LNCAP (cell line): ENCODE measurements around the gene MYBPC2.

Source experiments
- TF ChIP-seq, protein P1 (sequence below): fragments of 450-650 bp; IDR thresholded peaks from 2 replicates; pipeline ENCODE4 v1.5.1; 2017; ENCODE audit warnings: mild to moderate bottlenecking

Gene MYBPC2

GRCh38 chr19:50414864-50415660, 17.6 kb upstream of the MYBPC2 start:
- TF ChIP-seq, protein P1, sequence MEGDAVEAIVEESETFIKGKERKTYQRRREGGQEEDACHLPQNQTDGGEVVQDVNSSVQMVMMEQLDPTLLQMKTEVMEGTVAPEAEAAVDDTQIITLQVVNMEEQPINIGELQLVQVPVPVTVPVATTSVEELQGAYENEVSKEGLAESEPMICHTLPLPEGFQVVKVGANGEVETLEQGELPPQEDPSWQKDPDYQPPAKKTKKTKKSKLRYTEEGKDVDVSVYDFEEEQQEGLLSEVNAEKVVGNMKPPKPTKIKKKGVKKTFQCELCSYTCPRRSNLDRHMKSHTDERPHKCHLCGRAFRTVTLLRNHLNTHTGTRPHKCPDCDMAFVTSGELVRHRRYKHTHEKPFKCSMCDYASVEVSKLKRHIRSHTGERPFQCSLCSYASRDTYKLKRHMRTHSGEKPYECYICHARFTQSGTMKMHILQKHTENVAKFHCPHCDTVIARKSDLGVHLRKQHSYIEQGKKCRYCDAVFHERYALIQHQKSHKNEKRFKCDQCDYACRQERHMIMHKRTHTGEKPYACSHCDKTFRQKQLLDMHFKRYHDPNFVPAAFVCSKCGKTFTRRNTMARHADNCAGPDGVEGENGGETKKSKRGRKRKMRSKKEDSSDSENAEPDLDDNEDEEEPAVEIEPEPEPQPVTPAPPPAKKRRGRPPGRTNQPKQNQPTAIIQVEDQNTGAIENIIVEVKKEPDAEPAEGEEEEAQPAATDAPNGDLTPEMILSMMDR, result peak; percentile 75

- TF ChIP-seq, protein P1, result no peak
Measured at GRCh38 chr19:50415661-50416033, 17.0 kb upstream of the MYBPC2 start.

- TF ChIP-seq, protein P1, result no peak
Measured at GRCh38 chr19:50416034-50416977, 16.4 kb upstream of the MYBPC2 start.

- TF ChIP-seq, protein P1, result no peak
Measured at GRCh38 chr19:50417111-50418081, 15.3 kb upstream of the MYBPC2 start.

DNA sequence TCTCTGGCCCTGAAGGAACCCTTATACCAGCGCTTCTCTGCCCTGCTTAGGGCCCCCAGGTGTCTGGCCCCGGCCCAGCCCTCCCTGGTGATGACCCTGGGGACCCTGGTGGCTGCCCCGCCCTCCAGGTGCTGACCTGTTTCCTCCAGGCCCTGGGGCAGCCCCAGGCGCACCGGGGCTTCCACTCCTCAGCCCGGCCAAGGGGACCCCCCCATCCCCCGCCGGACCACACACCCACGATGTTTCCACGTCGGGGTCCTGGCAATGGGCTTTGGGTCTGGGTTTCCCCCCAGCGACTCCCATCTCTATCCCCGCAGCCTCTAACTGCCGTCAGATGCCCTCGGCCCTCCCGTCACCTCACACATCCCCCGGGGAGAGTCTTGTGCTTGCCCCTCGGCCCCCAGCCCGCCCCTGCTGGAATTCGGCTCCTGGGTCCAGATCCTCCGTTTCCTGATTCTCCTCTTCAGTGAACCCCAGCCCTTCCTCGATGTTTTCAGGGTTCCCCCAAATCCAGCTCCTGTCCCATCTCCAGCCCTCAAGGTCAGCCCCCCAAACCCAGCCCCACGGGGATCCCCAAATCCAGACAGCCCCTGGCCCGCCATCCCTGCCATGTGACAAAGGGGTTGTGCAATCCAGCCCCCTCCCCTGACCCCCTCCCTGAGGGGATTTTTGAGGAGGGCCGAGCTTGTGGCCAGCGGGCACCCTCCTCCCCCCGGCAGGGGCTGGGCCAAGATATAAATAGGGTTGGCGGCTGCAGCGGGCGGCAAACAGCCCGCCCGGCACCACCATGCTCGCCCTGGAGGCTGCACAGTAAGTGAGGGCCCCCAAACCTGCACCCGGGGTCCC, 14.3 kb upstream of the MYBPC2 start, which contains the start of gene SPIB:
TSS of gene SPIB (plus strand) at position 763 of the 846 bp plus-strand sequence. CDS start at position 788, 25 bp downstream.
- TF ChIP-seq, protein P1, result no peak

- TF ChIP-seq, protein P1, result no peak
Measured at GRCh38 chr19:50419022-50419579, 13.6 kb upstream of the MYBPC2 start.
